HG03139 (cell line): ENCODE results near the gene UNK.

ENCODE experiments used
- ATAC-seq: cut with Tn5 transposase; IDR thresholded peaks from one replicate; pipeline ENCODE4 v1.9.1; 2021; ENCODE audit not compliant: unreplicated experiment

The UNK gene

GRCh38 chr17:75819116-75819515, 34.5 kb downstream of the UNK start:
- ATAC-seq, result no peak

GRCh38 chr17:75819678-75820077, 35.1 kb downstream of the UNK start:
- no peak for ATAC-seq

DNA sequence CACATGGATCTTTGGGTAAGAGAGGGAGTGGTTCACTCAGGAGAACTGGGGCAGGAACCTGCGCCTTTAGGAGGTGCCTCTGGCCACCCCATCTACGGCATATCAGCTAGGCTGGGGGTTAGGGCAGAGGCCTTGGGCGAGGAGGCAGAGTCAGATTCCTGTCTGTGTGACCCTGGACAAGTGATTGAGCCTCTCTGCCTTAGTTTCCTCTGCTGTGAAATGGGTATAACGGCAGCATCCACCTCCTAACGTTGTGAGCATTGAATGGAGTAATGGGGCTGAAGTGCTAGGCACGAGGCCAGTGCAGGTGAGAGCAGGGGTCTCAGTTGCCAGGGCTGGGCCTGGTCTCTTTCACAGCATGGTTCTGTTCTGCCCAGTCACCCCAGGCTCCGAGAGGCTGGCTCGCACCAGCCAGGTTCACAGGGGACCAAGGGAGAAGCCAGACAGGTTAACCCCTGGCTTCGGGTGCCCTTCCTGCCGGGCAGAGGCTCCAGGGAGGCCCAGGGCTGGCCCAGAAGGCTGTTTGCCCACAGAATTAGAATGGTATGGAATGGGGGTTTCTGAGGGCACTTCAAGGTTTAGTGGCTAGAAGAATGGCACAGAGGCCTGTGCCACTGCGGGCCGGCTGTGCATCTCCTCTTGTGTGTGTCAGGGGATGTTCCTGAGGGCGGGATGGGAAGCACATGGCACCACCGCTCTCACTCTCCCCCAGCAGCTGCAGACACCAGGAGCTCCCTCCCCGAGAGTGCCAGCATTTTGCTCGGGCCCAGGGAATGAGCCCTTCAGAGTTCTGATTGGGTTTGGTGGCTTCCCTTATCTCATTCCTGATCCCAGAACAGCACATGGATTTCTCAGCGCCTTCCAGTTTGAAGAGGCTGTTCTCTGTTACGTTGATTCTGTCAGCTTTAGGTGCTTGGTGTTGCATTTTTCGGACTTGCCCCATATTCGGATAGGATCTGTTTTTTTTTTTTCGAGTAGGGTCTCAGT, 35.8 kb downstream of the UNK start:
- ATAC-seq, result no peak

DNA sequence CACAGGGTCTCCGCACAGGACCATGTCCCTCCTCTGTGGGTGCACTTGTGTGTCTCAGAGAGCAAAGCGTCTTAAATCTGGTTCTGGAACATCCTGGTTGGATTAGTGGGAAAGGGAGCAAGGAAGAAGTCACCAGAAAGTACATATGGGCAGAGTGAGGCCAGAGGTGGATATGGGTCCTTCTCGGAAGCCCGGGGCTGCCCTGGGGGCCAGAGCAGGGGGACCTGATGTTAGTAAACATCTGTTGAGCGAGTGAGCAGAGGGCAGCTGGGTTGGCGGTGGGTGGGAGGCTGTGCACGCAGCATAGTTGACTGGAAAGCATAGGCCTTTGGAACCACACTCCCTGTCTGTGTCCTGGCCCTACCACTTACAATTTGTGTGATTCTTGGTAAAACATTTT, 36.9 kb downstream of the UNK start:
- ATAC-seq, result no peak

- no peak for ATAC-seq
Observed at GRCh38 chr17:75822119-75822799, 37.7 kb downstream of the UNK start.

DNA sequence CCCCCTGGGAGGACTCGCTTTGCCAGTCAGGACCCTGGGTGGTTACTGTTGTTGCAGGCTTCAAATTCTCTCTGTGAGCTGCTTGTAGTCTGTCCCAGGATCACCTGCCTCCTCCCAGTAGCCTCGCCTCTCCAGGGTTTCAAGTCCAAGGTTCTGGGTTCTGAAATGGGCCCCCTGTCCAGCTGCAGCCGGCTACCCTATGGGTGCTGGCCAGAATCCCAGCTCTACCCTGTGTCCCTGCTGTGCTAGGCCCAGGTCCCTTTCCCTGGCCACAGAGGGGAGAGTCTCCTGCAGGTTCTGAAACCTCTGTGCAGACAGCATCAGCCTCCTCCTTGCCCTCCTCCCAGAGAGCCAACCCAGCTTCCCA, 38.2 kb downstream of the UNK start:
- no peak for ATAC-seq

GRCh38 chr17:75823257-75824041, 38.8 kb downstream of the UNK start:
- ATAC-seq, result no peak

DNA sequence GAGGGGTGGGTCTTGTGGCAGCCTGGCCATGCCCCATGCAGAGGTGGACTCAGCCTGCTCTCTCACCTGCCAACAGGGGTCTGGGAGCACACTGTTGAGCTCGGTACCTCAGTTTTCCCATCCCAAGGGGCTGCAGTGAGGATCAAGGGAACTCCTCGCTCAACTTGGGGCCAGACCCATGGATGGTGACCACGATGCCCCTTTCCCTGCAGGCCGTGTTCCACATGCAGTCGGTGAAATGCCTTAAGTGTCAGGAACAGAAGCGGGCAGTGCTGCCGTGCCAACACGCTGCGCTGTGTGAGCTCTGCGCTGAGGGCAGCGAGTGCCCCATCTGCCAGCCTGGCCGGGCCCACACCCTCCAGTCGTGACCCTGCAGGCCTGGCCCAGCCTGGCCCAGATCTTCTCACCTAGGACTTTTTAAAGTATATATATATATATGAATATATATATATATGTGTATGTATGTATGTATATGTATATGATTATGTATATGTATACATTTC, 39.5 kb downstream of the UNK start:
- ATAC-seq, result no peak

- no peak for ATAC-seq
Observed at GRCh38 chr17:75824666-75825065, 40.1 kb downstream of the UNK start.

- ATAC-seq, result no peak
Observed at GRCh38 chr17:75825149-75825552, 40.5 kb downstream of the UNK start.

DNA sequence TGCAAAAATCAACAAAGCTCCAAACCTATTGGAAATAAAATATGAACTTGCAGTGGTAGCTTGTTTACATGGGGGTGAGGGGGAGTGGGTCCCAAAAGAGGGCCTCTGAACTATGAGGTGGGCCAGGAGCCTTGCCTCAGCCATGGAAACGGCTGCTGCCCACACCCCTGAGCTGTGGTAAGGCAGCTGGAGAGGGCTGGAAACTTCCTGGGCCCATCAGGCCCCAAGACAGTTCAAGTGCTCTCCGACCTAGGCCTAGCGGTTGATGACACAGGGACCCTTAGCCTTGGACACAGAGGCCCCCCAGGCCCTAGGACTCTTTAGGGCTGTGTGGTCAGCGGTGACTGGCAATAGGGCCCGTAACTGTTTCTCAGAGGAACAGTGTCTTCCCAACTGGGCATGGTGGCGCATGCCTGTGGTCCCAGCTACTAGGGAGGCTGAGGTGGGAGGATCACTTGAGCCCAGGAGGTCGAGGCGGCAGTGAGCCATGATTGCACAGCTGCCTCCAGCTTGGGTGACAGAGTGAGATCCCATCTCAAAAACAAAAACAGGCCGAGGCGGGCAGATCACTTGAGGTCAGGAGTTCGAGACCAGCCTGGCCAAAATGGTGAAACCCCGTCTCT, 41.3 kb downstream of the UNK start:
- ATAC-seq, result no peak

DNA sequence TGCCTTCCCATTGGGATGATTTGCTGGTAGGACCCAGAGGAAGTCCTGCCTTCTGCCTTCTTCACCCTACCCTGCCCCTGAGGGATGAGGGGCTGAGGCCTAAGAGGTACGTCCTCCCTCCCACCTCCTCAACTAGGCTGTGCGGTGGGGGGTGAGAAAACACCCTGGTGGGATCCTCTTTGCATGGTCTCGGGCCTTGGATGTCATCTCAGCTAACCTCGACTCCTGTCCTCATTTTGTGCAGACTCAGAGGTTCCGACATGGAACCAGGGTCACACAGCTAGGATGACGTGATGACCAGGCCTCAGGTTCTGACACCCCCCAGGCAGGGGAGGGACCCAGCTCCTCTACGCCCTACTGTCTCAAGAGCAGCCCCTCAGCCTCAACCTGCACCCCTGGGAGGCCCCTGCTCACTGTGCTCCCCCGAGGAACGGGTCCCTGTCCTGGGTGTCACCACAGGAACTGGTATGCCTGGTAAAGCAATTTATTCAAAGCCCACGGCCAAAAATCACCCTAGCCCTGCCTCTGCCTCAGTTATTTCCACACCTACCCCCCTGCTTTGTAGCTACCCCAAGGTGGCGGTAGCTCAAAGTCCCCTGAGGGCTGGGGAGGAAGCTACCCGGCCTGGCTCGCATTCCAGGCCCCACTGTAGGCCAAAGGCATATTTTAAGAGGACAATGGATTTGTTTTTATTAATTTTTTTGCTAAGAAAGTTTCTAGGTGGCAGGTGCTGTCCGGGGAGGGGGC, 42.1 kb downstream of the UNK start:
- no peak for ATAC-seq

GRCh38 chr17:75827308-75828075, 42.9 kb downstream of the UNK start:
- ATAC-seq, result no peak

DNA sequence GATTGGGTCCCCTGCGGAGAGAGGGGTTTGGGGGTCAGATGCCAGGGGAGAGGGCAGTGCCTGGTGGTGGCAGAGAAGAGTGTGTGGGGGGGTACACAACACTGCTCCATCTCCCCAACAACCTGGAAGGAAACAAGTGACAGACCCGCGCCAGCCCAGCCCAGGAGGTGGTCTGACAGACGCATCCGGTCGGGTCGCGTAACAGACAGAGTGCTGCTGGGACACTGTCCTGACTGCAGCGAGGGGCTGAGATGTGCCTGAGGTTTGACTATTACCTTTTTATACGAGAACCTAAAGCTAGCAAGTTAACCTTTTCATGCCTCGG, 43.4 kb downstream of the UNK start:
- ATAC-seq, result no peak

DNA sequence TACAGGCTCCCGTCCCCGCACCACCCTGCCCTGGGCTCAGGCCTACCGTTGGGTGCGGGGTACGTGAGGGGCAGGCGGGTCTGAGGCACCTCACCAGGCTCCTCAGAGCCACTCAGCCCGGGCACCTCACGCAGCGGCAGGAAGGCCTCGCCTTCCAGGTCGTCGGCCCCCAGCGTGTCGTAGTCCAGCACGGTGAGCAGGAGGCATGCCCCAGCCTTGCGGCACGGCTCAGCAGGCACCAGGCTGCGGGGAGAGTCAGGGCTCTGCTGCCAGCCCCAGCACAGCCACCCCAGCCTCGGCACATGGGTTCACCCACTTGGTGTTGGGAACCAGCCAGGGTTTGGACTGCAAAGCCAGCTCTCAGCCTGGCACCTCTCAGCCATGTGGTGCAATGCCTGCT, 44.1 kb downstream of the UNK start:
- no peak for ATAC-seq

DNA sequence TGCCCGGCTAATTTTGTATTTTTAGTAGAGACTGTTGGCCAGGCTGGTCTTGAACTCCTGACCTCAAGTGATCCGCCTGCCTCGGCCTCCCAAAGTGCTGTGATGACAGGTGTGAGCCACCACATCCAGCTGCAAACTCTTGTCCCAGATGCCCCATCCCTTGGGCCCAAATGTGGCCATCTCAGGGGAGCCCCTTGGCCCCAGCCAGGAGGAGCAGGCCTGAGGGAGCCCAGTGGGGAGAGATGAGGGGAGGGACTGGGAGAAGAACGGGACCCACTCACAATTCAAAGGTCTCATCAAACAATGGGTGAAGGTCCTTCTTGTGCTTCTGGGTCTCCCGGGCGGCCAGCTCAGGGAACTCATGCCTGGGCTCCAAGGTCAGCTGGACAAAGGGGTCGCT, 45.1 kb downstream of the UNK start:
- ATAC-seq, result no peak

DNA sequence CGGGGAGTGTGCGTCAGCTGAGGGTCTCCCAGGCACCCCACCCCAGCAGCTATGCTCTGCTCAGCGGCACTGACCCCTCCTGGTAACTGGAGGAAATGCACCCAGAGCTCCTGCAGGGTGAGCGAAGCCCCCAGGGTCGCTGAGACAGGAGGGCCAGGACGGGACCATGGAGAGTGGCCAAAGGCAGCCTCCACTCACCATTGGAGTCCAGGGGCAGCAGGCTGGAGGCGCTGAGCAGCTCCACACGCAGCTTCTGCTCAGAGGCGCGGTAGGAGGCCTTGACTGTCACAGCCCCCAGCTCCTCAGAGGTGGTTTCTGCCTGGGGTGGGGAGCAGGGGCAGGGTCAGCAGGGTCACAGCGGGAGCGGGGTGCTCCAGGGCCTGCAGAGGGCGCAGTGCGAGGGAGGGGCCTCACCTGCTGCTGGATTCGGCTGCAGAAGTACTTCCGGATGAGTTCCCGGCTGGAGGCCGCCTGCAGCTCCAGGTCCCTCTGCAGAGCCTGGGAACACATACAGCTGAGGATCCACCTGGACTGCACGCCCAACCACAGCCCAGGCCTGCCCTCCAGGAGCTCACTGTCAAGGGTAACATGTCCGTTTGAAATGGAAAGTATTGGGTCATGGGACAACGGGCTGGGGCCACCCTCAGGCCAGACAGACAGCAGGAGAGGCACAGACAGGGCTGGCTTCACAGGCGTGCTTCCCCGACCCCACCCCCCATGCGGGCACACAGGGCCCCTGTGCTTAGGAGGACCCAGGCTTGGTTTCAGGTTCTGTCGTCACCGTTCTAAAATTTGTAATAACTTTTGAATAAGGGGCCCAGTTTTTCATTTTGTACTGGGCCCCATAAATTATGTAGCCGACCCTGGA, 45.8 kb downstream of the UNK start:
- no peak for ATAC-seq

- no peak for ATAC-seq
Observed at GRCh38 chr17:75831032-75831571, 46.5 kb downstream of the UNK start.
